HG03159 (cell line): ENCODE data around the gene CSAD.
"Not testable (repeated sequence)": the region's sequence is repeated elsewhere in the genome, so short reads cannot be mapped to it uniquely, and the experiment has no call there.

Source experiments
- ATAC-seq: cut with Tn5 transposase; IDR thresholded peaks from one replicate; pipeline ENCODE4 v1.9.1; 2021; ENCODE audit warnings: mild to moderate bottlenecking, moderate library complexity; ENCODE audit not compliant: unreplicated experiment

The CSAD gene

GRCh38 chr12:53218551-53219291 is 38.0 kb upstream of the CSAD start:
- no peak for ATAC-seq

DNA sequence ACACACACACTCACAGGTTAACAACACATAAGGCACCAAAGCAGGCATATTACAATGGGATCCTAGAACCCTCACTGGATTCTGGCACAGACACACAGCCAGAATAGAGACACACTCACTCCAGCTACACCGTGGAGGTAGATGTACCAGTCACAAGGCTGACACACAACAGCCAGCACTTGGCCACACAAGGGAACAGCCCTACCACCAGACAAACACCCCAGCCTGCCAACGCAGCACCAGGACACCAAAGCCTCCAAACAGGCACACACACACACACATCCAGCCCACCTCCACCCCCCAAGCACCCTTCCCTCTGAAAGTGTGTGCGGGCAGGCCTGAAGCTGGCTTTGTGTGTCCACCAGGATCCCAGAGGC is 37.2 kb upstream of the CSAD start:
- no peak for ATAC-seq

- no peak for ATAC-seq
These were observed 36.6 kb upstream of the CSAD start for GRCh38 chr12:53217051-53217930.

DNA sequence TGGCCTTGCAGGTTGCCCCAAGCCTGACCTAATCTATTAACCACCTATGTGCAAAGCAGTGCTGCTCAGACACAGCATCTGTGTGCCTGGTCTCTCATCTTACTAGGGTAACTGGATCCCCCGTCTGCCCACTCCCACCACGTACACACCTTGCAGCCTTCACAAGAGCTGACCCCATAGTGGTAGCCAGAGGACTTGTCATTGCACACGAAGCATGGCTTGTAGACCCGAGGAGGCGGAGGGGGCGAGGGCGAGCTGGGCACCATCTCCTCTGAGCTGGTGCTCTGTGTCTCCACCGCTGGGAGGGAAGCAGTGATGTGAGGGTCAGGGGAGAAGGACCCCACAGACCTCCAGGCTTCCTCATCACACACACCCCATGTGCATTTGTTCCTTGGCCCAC is 34.8 kb upstream of the CSAD start:
- no peak for ATAC-seq

DNA sequence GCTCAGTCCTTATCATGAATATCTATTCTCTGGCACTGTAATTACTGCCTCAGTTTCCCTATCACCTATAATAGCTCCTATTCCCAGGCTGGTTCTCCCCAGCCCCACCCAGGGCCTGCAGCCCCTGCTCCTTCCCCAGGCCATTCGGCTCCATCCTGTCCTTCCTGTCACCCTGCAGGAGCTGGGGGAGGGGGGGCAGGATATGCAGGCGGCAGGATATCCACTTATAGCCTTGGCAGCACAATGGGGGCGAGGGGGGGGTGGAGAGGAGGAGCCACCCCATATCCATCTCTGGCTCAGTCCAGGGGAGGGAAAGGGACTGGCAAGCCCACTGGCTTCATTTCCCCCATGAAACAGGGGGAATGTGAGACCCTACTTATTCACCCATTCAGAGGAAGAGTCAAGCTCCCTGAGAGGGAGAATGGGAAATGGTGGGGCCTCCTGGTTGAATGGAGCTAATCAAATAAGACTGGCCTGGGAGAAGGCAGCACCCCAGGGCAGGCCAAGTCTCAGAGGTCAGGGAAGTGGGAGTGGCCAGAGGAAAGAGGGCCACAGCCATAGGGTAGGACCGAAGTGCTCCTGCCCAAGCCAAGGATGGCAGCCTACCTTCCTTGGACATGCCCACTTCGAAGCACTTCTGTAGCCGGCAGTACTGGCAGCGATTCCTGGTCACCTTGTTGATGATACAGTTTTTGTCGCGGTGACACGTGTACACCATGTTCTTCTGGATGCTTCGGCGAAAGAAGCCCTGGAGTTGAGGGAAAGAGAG is 34.1 kb upstream of the CSAD start:
- no peak for ATAC-seq

- ATAC-seq: no peak
These were observed 33.5 kb upstream of the CSAD start for GRCh38 chr12:53214221-53214620.

GRCh38 chr12:53213348-53213747 is 32.6 kb upstream of the CSAD start:
- no peak for ATAC-seq

DNA sequence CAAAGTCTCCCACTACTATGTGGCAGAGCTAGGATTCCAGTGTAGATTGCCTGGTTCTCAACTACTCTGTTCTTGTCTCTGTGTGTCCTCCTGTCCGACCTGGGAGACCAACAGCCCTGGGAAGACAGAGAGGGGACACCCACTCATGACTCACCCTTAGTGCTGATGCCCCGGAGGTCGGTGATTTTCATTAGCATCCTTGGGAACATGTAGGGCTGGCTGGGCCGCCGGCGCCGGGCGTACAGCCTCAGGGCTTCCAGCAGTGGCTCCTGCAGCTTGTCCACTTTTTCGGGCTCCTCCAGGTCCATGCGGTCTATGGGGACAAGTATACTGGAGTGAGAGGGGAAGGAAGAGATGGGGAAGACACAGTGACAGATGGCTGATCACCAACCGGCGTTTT is 32.2 kb upstream of the CSAD start:
- no peak for ATAC-seq

DNA sequence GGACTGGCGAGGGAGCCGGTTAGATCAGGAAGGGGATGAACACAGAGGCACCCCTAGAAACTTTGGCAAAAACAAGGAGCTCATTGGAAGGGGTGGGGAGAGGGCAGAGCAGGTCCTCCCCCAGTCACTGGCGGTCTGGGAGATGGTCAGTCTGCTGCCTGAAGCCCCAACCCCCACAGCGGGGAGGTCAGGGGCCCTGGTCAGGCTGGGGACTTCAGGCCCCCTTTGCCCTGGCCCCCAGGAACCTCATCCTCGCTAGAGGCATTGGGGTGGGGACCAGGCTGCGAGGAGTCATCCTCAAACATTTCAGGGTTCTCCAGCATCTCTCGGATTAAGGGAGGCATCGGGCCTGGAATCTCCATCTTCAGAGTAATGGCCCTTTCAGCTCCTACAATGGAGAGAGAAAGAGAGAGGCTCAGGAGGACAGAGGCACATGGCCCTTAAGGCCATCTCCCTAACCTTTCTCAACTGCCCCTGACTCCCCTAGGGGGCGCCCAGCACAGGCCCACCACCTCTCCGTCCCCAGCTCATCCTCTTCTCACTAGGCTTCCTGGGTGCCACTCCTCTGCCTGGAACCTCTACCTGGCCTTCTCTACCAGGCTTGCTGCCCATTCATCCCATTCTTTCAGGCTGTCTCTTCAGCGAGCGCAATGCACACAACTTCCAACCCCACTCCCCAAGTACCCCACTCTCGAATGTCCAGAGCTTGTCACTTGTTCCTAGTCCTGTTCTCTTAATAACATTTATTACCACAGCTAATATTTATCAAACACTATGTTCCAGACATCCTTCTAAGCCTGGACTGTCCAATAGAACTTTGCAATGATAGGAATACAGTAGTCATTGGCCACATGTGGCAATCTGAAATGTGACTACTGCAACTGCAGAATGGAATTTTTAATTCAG is 31.0 kb upstream of the CSAD start:
- ATAC-seq: no peak

- no peak for ATAC-seq
These were observed 30.1 kb upstream of the CSAD start for GRCh38 chr12:53210843-53211242.

DNA sequence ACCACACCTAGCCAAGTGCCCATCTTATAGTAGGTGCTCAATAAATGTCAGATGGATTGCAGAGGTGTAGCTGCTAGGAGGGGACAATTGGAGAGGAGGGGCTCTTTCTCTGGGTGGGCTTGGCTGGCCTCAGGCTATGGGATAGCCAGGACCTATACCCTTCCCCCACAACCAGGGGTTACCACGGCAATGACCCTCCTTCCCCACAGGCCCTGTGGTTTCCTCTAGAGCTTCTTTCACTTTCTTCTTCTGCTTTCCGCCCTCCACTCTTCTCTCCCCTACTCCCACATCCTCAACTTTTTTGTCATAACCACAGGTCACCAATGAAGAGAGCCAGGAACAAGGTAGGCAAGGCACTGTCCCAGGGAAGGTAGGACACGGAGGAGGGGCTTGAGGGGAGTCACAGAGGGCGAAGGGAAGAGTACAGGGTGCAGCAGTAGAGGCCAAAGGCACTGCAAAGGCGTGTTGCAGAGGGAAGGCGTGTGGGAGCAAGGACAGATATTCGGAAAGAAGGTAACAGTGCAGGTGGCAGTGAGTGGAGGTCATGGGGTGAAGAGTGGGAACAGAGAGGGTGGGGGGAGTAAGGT is 28.2 kb upstream of the CSAD start:
- ATAC-seq: no peak

GRCh38 chr12:53208435-53208834 is 27.7 kb upstream of the CSAD start:
- no peak for ATAC-seq

- no peak for ATAC-seq
These were observed 26.3 kb upstream of the CSAD start, which contains the start of gene ITGB7 for GRCh38 chr12:53207042-53207441. ITGB7 (minus strand) TSS chr12:53207251; CDS start chr12:53200443, 6,808 bp downstream.

- peak; percentile 61 for ATAC-seq
These were observed 25.2 kb upstream of the CSAD start for GRCh38 chr12:53205747-53206419.

DNA sequence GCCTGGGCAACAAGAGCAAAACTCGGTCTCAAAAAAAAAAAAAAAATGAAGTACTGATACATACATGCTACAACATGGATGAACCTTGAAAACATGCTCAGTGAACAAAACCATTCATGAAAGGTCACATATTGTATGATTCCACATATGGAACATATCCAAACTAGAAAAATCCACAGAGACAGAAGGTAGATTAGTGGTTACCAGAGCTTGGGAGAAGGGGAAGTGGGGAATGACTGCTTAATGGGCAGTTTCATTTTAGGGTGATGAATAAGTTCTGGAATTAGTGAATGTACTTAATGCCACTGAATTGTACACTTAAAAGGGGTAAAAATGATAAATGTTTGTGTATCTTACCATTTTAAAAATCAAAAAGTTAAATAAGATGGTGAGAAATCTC is 23.6 kb upstream of the CSAD start:
- ATAC-seq: no peak

DNA sequence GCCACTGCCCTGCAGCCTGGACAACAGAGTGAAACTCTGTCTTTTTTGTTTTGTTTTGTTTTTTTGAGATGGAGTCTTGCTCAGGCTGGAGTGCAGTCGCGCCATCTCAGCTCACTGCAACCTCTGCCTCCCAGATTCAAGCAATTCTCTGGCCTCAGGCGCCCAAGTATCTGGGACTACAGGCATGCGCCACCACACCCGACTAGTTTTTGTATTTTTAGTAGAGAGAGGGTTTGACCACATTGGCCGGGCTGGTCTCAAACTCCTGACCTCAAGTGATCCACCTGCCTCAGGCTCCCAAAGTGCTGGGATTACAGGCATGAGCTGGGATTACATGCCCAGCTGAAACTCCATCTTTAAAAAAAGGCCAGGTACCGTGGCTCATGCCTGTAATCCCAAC is 21.6 kb upstream of the CSAD start:
- ATAC-seq: not testable (repeated sequence)

DNA sequence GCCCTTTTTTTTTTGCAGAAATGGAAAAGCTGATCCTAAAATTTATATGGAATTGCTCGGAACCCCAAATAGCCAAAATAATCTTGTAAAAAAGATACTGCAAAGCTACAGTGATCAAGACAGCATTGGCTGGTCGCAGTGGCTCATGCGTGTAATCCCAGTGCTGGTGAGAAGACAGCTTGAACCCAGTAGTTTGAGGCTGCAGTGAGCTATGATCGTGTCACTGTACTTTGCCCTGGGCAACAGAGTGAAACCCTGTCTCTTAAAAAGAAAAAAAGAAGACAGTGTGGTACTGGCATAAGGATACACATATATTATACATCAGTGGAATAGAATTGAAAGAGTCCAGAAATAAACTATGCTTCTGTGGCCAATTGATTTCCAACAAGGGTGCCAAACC is 20.9 kb upstream of the CSAD start:
- ATAC-seq: no peak

GRCh38 chr12:53201177-53201541 is 20.4 kb upstream of the CSAD start:
- ATAC-seq: no peak

DNA sequence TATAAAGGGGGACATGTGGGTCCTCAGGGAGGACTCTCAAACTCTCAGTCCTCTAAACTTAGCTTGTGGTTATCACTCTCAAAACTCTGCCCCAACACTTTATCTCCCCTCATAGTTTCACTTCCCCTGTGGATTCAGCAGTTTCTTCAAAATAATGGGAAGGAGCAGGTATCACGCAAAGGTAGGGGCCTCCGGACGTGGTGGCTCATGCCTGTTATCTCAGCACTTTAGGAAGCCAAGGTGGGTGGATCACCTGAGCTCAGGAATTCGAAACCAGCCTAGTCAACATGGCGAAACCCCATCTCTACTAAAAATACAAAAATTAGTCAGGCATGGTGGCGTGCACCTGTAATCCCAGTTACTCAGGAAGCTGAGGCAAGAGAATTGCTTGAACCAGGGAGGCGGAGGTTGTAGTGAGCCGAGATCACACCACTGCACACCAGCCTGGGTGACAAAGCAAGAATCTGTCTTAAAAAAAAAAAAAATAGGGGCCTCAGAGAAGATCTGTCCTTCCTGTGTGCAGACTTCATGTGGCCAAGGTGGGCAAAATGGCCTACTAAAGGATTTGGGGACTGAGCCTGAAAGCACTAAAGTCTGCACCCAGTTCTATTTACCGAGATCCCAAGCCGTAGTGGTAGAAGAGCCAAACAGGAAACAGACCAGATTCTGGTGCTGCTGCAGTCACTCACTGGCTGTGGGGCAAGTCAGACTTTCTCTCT is 19.9 kb upstream of the CSAD start:
- no peak for ATAC-seq
